Parathyroid adenoma (tissue), 2 donors: ENCODE results near the gene SULT1A1.
"Not testable (repeated sequence)": the region's sequence is repeated elsewhere in the genome, so short reads cannot be mapped to it uniquely, and the experiment has no call there.

Experiments
- H2AFZ ChIP-seq: fragments of 300-600 bp; sonication (generic); one replicate; pipeline ENCODE4 v1.7.0; 2017; ENCODE audit warnings: antibody characterized with exemption, mild to moderate bottlenecking
- H3K27ac ChIP-seq: fragments of 300-600 bp; sonication (generic); one replicate; pipeline ENCODE4 v1.7.0; 2017
- H3K27me3 ChIP-seq: fragments of 300-600 bp; sonication (generic); one replicate; pipeline ENCODE4 v1.7.0; 2017; ENCODE audit warnings: low read length; ENCODE audit not compliant: control insufficient read depth, insufficient read depth
- H3K36me3 ChIP-seq: fragments of 300-600 bp; sonication (generic); one replicate; pipeline ENCODE4 v1.7.0; 2017; ENCODE audit warnings: low read length; ENCODE audit not compliant: control insufficient read depth, insufficient read depth
- H3K4me1 ChIP-seq: fragments of 300-600 bp; sonication (generic); one replicate; pipeline ENCODE4 v1.7.0; 2017; ENCODE audit warnings: control low read depth
- H3K4me2 ChIP-seq: fragments of 300-600 bp; sonication (generic); one replicate; pipeline ENCODE4 v1.7.0; 2017; ENCODE audit warnings: low read length
- H3K4me3 ChIP-seq: fragments of 300-600 bp; sonication (generic); one replicate; pipeline ENCODE4 v1.7.0; 2017; ENCODE audit warnings: low read depth, low read length
- H3K79me2 ChIP-seq: fragments of 300-600 bp; sonication (generic); one replicate; pipeline ENCODE4 v1.7.0; 2017; ENCODE audit warnings: control low read depth
- H3K9ac ChIP-seq: fragments of 300-600 bp; sonication (generic); one replicate; pipeline ENCODE4 v1.7.0; 2017; ENCODE audit warnings: mild to moderate bottlenecking
- H3K9me3 ChIP-seq: fragments of 300-600 bp; sonication (generic); one replicate; pipeline ENCODE4 v1.7.0; 2017; ENCODE audit warnings: low read length; ENCODE audit not compliant: control insufficient read depth
- CTCF ChIP-seq: fragments of 300-600 bp; sonication (generic); IDR thresholded peaks from one replicate; pipeline ENCODE4 v1.7.0; 2017; ENCODE audit warnings: antibody characterized with exemption, mild to moderate bottlenecking
- donor health status: primary hyperparathyroidism.

Gene SULT1A1

GRCh38 chr16:28606291-28607115 lies 3.3 kb downstream of the SULT1A1 start:
- H3K4me2 ChIP-seq, result no peak overlapping the region
- H3K27me3 ChIP-seq, result no peaks in the 10 kb centered on the region
- H3K9me3 ChIP-seq, result no peaks in the 10 kb centered on the region
- H3K36me3 ChIP-seq, result no peaks in the 10 kb centered on the region
- no peak overlapping the region for H2AFZ ChIP-seq
- no peak overlapping the region for H3K9ac ChIP-seq
- H3K4me3 ChIP-seq, result no peak overlapping the region
- H3K27ac ChIP-seq, result no peak overlapping the region
- peaks cover 3% of the 10 kb centered on the region for H3K79me2 ChIP-seq
- no peak for TF ChIP-seq CTCF
- H3K4me1 ChIP-seq, result peaks cover 22% of the 10 kb centered on the region

DNA sequence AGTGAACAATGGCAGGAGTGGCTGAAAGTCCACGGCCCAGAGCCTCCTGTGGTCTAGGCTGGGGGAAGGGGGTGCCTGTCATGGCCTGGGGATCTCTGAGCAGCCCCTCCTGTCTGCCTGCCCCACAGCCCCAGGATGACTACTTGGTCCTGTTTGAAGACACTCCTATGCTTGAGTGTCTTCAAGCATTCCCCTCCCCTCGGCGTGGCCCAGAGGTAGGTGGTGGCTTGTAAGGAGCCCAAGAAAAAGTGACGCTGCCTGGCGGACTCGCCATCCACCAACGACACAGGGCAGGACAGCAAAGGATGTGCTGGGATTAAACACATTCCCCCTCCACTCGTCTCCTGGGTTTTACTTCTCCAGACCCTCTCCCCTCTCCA lies 5.7 kb downstream of the SULT1A1 start:
- Histone ChIP-seq H3K4me2 (no peak overlapping the region), H3K4me3 (no peak overlapping the region), H3K36me3 (no peaks in the 10 kb centered on the region), H3K27me3 (no peaks in the 10 kb centered on the region), H3K9ac (no peak overlapping the region), H3K79me2 (peaks cover 3% of the 10 kb centered on the region), H2AFZ (no peak overlapping the region), H3K9me3 (no peaks in the 10 kb centered on the region), H3K27ac (no peak overlapping the region), H3K4me1 (peaks cover 8% of the 10 kb centered on the region)
- TF ChIP-seq CTCF, result no peak

- peaks cover 6% of the 10 kb centered on the region for H3K4me1 ChIP-seq
- no peak overlapping the region for H3K4me2 ChIP-seq
- no peak overlapping the region for H3K4me3 ChIP-seq
- no peaks in the 10 kb centered on the region for H3K9me3 ChIP-seq
- H2AFZ ChIP-seq, result no peak overlapping the region
- no peaks in the 10 kb centered on the region for H3K36me3 ChIP-seq
- no peak overlapping the region for H3K27ac ChIP-seq
- no peak for TF ChIP-seq CTCF
- no peak overlapping the region for H3K9ac ChIP-seq
- H3K79me2 ChIP-seq, result peaks cover 3% of the 10 kb centered on the region
- no peaks in the 10 kb centered on the region for H3K27me3 ChIP-seq
Observed at GRCh38 chr16:28603381-28604185, 6.3 kb downstream of the SULT1A1 start.

DNA sequence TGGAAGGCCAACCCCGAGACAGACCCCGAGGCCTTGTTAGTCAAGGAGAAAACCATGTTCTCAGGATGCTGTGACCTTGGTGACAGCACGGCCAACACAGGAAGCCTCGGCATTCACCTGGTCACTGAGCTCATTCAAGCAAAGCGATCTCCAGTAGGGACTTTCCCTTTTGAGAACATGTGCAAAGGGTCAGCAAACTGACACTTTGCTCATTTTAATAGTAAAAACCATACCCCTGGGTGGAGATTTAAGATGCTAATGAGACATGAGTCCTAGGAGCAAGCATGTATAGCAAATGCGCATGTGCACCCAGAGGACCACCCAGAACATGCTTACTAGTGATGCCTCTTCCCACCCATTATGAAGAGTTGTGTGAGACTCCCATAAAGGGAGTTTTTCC lies 7.3 kb downstream of the SULT1A1 start:
- Histone ChIP-seq H3K36me3 (no peaks in the 10 kb centered on the region), H3K4me2 (no peak overlapping the region), H3K27ac (no peak overlapping the region), H3K27me3 (no peaks in the 10 kb centered on the region), H3K9ac (no peak overlapping the region), H3K79me2 (no peaks in the 10 kb centered on the region), H3K4me3 (no peak overlapping the region), H2AFZ (no peak overlapping the region), H3K9me3 (no peaks in the 10 kb centered on the region), H3K4me1 (peaks cover 7% of the 10 kb centered on the region)
- TF ChIP-seq CTCF, result no peak

DNA sequence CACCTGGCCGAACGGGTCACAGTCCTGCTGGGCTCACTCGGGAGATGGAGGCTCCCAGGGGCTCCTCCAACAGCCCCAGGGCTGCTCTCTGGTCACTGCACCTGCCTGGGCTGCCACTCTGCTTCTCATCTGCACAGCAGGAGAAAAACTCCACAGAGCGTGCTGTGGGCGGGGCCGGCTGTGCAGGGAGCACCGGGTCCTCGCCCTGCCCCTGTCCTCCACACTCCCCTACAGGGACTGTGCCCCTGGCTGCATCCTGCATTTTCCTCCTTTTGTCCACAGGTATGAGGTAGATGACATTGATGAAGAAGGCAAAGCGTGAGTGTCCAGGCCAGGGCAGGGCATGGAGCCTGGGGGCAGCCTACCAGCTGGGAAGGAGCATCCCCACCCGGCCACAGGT lies 7.8 kb downstream of the SULT1A1 start:
- H3K4me2 ChIP-seq, H3K27ac ChIP-seq, H3K79me2 ChIP-seq, H2AFZ ChIP-seq, H3K27me3 ChIP-seq, H3K36me3 ChIP-seq, H3K9me3 ChIP-seq, H3K4me3 ChIP-seq, H3K9ac ChIP-seq: not testable (repeated sequence)
- H3K4me1 ChIP-seq, result peaks cover 12% of the 10 kb centered on the region

GRCh38 chr16:28601589-28601988 lies 8.3 kb downstream of the SULT1A1 start:
- not testable (repeated sequence) for H3K9me3 ChIP-seq, H3K4me3 ChIP-seq, H3K4me2 ChIP-seq, H2AFZ ChIP-seq, H3K9ac ChIP-seq, H3K27ac ChIP-seq, H3K36me3 ChIP-seq, H3K27me3 ChIP-seq, H3K79me2 ChIP-seq
- H3K4me1 ChIP-seq, result peaks cover 12% of the 10 kb centered on the region

- not testable (repeated sequence) for H3K4me3 ChIP-seq, H3K27me3 ChIP-seq, H3K4me2 ChIP-seq, H3K79me2 ChIP-seq, H3K27ac ChIP-seq, H3K9ac ChIP-seq, H3K36me3 ChIP-seq, H2AFZ ChIP-seq, H3K9me3 ChIP-seq
- H3K4me1 ChIP-seq, result peaks cover 17% of the 10 kb centered on the region
Observed at GRCh38 chr16:28600965-28601364, 8.9 kb downstream of the SULT1A1 start.
